Breast epithelium (tissue), 3 donors: ENCODE results near the gene INPP5J.

ENCODE experiments used
- POLR2A ChIP-seq: fragments of 450-650 bp; IDR thresholded peaks from one replicate; pipeline ENCODE4 v1.6.1; 2016; ENCODE audit warnings: antibody characterized with exemption, mild to moderate bottlenecking, moderate library complexity
- POLR2AphosphoS5 ChIP-seq, 3 donors: sonication (generic); formaldehyde crosslinking; IDR thresholded peaks; one replicate each; pipeline ENCODE4 v1.6.1; 2017; ENCODE audit warnings: antibody characterized with exemption in 3 of 3
- TF ChIP-seq, protein P1 (sequence below), 3 donors: fragments of 450-650 bp; IDR thresholded peaks; one replicate each; pipeline ENCODE4 v1.5.1; 2016 to 2017; ENCODE audit warnings: antibody characterized with exemption in 3 of 3, mild to moderate bottlenecking in 3 of 3, moderate library complexity in 3 of 3

DNA sequence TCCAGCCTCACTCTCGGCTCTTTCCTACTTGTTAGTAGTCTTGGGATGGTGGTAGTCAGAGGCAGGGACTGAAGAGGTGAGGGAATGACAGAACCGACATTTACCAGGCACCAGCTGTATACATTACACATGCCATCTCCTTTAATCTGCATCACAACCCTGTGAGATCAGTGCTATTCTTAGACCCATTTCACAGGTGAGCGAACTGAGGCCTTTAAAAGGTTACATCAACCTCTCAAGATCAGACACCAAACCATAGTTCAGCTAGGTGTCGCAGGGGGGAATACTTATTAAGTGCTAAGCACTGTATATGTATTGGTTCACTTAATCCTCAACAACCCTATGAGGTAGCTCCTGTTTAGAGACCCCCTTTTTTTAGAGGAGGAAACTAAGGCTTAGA lies 11.9 kb downstream of the INPP5J start:
- TF ChIP-seq, protein P1, sequence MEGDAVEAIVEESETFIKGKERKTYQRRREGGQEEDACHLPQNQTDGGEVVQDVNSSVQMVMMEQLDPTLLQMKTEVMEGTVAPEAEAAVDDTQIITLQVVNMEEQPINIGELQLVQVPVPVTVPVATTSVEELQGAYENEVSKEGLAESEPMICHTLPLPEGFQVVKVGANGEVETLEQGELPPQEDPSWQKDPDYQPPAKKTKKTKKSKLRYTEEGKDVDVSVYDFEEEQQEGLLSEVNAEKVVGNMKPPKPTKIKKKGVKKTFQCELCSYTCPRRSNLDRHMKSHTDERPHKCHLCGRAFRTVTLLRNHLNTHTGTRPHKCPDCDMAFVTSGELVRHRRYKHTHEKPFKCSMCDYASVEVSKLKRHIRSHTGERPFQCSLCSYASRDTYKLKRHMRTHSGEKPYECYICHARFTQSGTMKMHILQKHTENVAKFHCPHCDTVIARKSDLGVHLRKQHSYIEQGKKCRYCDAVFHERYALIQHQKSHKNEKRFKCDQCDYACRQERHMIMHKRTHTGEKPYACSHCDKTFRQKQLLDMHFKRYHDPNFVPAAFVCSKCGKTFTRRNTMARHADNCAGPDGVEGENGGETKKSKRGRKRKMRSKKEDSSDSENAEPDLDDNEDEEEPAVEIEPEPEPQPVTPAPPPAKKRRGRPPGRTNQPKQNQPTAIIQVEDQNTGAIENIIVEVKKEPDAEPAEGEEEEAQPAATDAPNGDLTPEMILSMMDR (IDR thresholded peaks at IDR 0.05) = no peak
- TF ChIP-seq POLR2AphosphoS5 (IDR thresholded peaks at IDR 0.05) (no peak), POLR2A (no peak)
